Epithelial cell of proximal tubule (primary cell): ENCODE data around the gene PRAMEF12. TPM values are rescaled to one million over a fixed set of nuclear protein-coding genes. Genes with fewer than 3 reads are reported as not detected.

ENCODE experiments used
- DNase-seq: peaks from one replicate; pipeline ENCODE4 v3.0.0-alpha.2; 2011; ENCODE audit warnings: low read depth
- H3K4me3 ChIP-seq: 2 replicates; pipeline ENCODE4 v1.5.1; 2011; ENCODE audit warnings: low read depth, mild to moderate bottlenecking, low read length
- CTCF ChIP-seq: conservative IDR thresholded peaks from 2 replicates; pipeline ENCODE4 v1.5.1; 2012; ENCODE audit warnings: low read depth, mild to moderate bottlenecking, low read length
- total RNA-seq: library from RNA; depleted of rRNA; stranded (reverse); fragments of >200 nt; gene quantifications from 2 replicates; pipeline ENCODE4 v1.2.3, GENCODE V29; 2015

Gene PRAMEF12
- total RNA-seq, 1 donor from 2014 or later = not detected

- H3K4me3 ChIP-seq = no peak overlapping the region
- TF ChIP-seq CTCF = no peak
- DNase-seq = no peak
These were observed 28.2 kb upstream of the PRAMEF12 start for GRCh38 chr1:12745126-12745991.

GRCh38 chr1:12745992-12746323 is 27.6 kb upstream of the PRAMEF12 start, which contains the start of gene CFAP107:
Gene CFAP107, plus strand, starts transcription at chr1:12746200. Its CDS starts 231 bp downstream, at chr1:12746431.
- no peak for TF ChIP-seq CTCF
- no peak for DNase-seq
- no peak within 1 kb of the TSS for H3K4me3 ChIP-seq

GRCh38 chr1:12748778-12749355 is 24.7 kb upstream of the PRAMEF12 start:
- no peak for DNase-seq
- no peak overlapping the region for H3K4me3 ChIP-seq
- TF ChIP-seq CTCF = no peak

GRCh38 chr1:12754738-12755137 is 18.8 kb upstream of the PRAMEF12 start:
- DNase-seq = no peak
- no peak overlapping the region for H3K4me3 ChIP-seq
- no peak for TF ChIP-seq CTCF

- TF ChIP-seq CTCF = no peak
- no peak overlapping the region for H3K4me3 ChIP-seq
- DNase-seq = no peak
These were observed 17.3 kb upstream of the PRAMEF12 start for GRCh38 chr1:12756273-12756672.

- DNase-seq = no peak
- TF ChIP-seq CTCF = no peak
- no peak overlapping the region for H3K4me3 ChIP-seq
These were observed 16.6 kb upstream of the PRAMEF12 start for GRCh38 chr1:12756768-12757413.
